Loucy (cell line): ENCODE results near the gene ITIH3.

ENCODE experiments used
- CTCF ChIP-seq: fragments of 200-600 bp; sonication (generic); conservative IDR thresholded peaks from 2 replicates; pipeline ENCODE4 v1.5.1; 2014; ENCODE audit warnings: mild to moderate bottlenecking, antibody characterized with exemption, low read length
- EZH2phosphoT487 ChIP-seq: fragments of 200-600 bp; IDR thresholded peaks from 2 replicates; pipeline ENCODE4 v1.6.1; 2018; ENCODE audit warnings: antibody characterized with exemption, mild to moderate bottlenecking, moderate library complexity, borderline replicate concordance

- TF ChIP-seq CTCF = no peak
- TF ChIP-seq EZH2phosphoT487 = no peak
Measured at GRCh38 chr3:52771702-52772101, 22.9 kb upstream of the ITIH3 start.
